Heart left ventricle (tissue), 13 donors: ENCODE data around the gene CENPU.

Experiments used
- CTCF ChIP-seq, 12 donors: fragments of 200-600 bp; sonication (generic) in 4 of 12; IDR thresholded peaks; one replicate each; pipeline versions ENCODE4 v1.5.0 to v1.8.0; 2018 to 2022; ENCODE audit warnings: antibody characterized with exemption in 12 of 12, mild to moderate bottlenecking in 5 of 12
- POLR2A ChIP-seq, 2 donors: fragments of 450-650 bp; IDR thresholded peaks; one replicate each; pipeline ENCODE4 v1.6.1; 2017; ENCODE audit warnings: antibody characterized with exemption in 2 of 2, mild to moderate bottlenecking in 2 of 2, moderate library complexity in 2 of 2
- donor health status: ischemic (EF 13 %, LVEDD 7.1; RV severe dilation, severe dysfunction).
- donor health status: DM: no; HTN: yes; CAD: no.
- donor health status: DM: no; HTN: no; CAD: no.
- donor health status: ischemic (EF 25% LVEDD 6.9; RV normal size, moderate dysfunction).
- donor health status: ischemic (EF 25% LVEDD 5.7; RV mildly dilated, moderate dysfunction).
- donor health status: ischemic (EF 35%, LVEDD 5.7; RV mildly dilated, moderate dysfunction).
- donor health status: nonischemic (EF 11% LVEDD 7.7; RV severe dilation, severe dysfunction).
- donor health status: DM: yes; HTN: yes; CAD: no.
- donor health status: PGD.
- donor health status: ischemic (EF 29% LVEDD 5.4; RV normal size, mild dysfunction).
- donor health status: nonischemic (EF 23%, LVEDD 6.1; RV moderate dilation, normal function).

GRCh38 chr4:184712322-184712721, 21.6 kb downstream of the CENPU start:
- no peak for TF ChIP-seq CTCF (IDR thresholded peaks at IDR 0.05)
- TF ChIP-seq POLR2A (IDR thresholded peaks at IDR 0.05) = no peak
